OCI-LY7 (cell line): ENCODE measurements around the gene ZNF786. TPM values are rescaled to one million over a fixed set of nuclear protein-coding genes. Genes with fewer than 3 reads are reported as not detected.

Experiments
- BruUV-seq: library from RNA; stranded (reverse); fragments of 400-500 nt; replicated peaks from 2 replicates; lab custom pipeline; 2021; lab: Mats Ljungman, UMichigan
- CTCF ChIA-PET: fragments of 300-600 bp; sonication (Branson Sonifier 250); formaldehyde crosslinking; loops from one replicate; lab custom pipeline; 2022; ENCODE audit warnings: antibody characterized with exemption; ENCODE audit not compliant: unreplicated experiment; lab: Charles Lee
- POLR2A ChIA-PET: fragments of 300-600 bp; sonication (Branson Sonifier 250); formaldehyde crosslinking; loops from one replicate; lab custom pipeline; 2022; ENCODE audit warnings: antibody characterized with exemption; lab: Charles Lee
- DNase-seq: peaks from one replicate; pipeline ENCODE4 v3.0.0-alpha.2; 2015; ENCODE audit warnings: low spot score
- H2AFZ ChIP-seq: fragments of 200-600 bp; sonication (generic), shearing (Covaris generic); 2 replicates; pipeline ENCODE4 v1.6.1; 2014; ENCODE audit warnings: mild to moderate bottlenecking, antibody characterized with exemption, low read length, moderate library complexity
- H3K27ac ChIP-seq: fragments of 200-600 bp; sonication (generic); 2 replicates; pipeline ENCODE4 v1.5.1; 2014; ENCODE audit warnings: mixed run types, low read depth, mild to moderate bottlenecking, moderate library complexity, low read length, inconsistent platforms; ENCODE audit not compliant: poor library complexity, severe bottlenecking
- H3K36me3 ChIP-seq: fragments of 200-600 bp; sonication (generic); 2 replicates; pipeline ENCODE4 v1.6.1; 2014; ENCODE audit warnings: mild to moderate bottlenecking, antibody characterized with exemption, low read length, moderate library complexity, mixed read lengths; ENCODE audit not compliant: insufficient read depth
- H3K4me1 ChIP-seq: fragments of 200-600 bp; sonication (generic); 2 replicates; pipeline ENCODE4 v1.5.1; 2014; ENCODE audit warnings: mild to moderate bottlenecking, low read length; ENCODE audit not compliant: insufficient read depth, poor library complexity, severe bottlenecking
- H3K4me2 ChIP-seq: fragments of 200-600 bp; sonication (generic); 2 replicates; pipeline ENCODE4 v1.6.1; 2014; ENCODE audit warnings: mild to moderate bottlenecking, low read length
- H3K4me3 ChIP-seq: fragments of 200-600 bp; sonication (generic); 2 replicates; pipeline ENCODE4 v1.5.1; 2014; ENCODE audit warnings: mild to moderate bottlenecking, low read depth, low read length; ENCODE audit not compliant: poor library complexity, severe bottlenecking
- H3K79me2 ChIP-seq: fragments of 200-600 bp; sonication (generic); 2 replicates; pipeline ENCODE4 v1.6.1; 2016; ENCODE audit warnings: low read depth, mild to moderate bottlenecking, low read length, moderate library complexity, mixed read lengths; ENCODE audit not compliant: insufficient read depth
- H3K9me2 ChIP-seq: fragments of 200-600 bp; sonication (generic); 2 replicates; pipeline ENCODE4 v1.6.1; 2016; ENCODE audit warnings: mild to moderate bottlenecking, low read length, mixed read lengths; ENCODE audit not compliant: insufficient read depth
- H3K9me3 ChIP-seq: fragments of 200-600 bp; sonication (generic); 2 replicates; pipeline ENCODE4 v1.6.1; 2014; ENCODE audit warnings: mild to moderate bottlenecking, mixed run types, low read length, mixed read lengths
- H4K20me1 ChIP-seq: fragments of 200-600 bp; sonication (generic); 2 replicates; pipeline ENCODE4 v1.6.1; 2014; ENCODE audit warnings: mild to moderate bottlenecking, antibody characterized with exemption, low read length, moderate library complexity, mixed read lengths; ENCODE audit not compliant: insufficient read depth
- CTCF ChIP-seq: fragments of 200-600 bp; sonication (generic); conservative IDR thresholded peaks from 2 replicates; pipeline ENCODE4 v1.5.1; 2014; ENCODE audit warnings: mild to moderate bottlenecking, antibody characterized with exemption, low read length, moderate library complexity, mixed read lengths
- EZH2phosphoT487 ChIP-seq: fragments of 200-600 bp; sonication (generic); IDR thresholded peaks from 2 replicates; pipeline ENCODE4 v1.6.1; 2018; ENCODE audit warnings: low read depth, borderline replicate concordance, mild to moderate bottlenecking, mixed run types, antibody characterized with exemption, low read length, moderate library complexity, mixed read lengths
- intact Hi-C: fragments of 100-400 bp; cut with micrococcal nuclease; formaldehyde crosslinking; loops from one replicate; pipeline ENCODE4 v1.10.0; 2022; ENCODE audit not compliant: unreplicated experiment
- total RNA-seq, 2 experiments: library from RNA; depleted of rRNA in 1 of 2; stranded (reverse); fragments of >200 nt in 1 of 2; shearing (Covaris generic) in 1 of 2; gene quantifications; 2 replicates each; pipeline ENCODE4 v1.2.3, GENCODE V29; 2014 to 2022

ZNF786 gene
- total RNA-seq, 2 experiments from 2014 or later, result 5.1 to 7.7 TPM

GRCh38 chr7:149126662-149127266, 36.2 kb upstream of the ZNF786 start:
- intact Hi-C loops, result loop anchor here (1.0 to 2.0 kb wide), 6 partner anchors 21 to 334 kb away; partner anchors contain the start of genes PDIA4, ZNF398, ZNF777 and ZNF786
- POLR2A ChIA-PET, result interaction anchor here (0.6 to 2.7 kb wide), 6 partner anchors 17 to 254 kb away, joined by 3 to 15 read pairs (median 3); partner anchors contain the start of gene ZNF398
- H3K9me3 ChIP-seq, result peaks cover 17% of the 10 kb centered on the region
- TF ChIP-seq EZH2phosphoT487 (no peak), CTCF (no peak)
- H3K27ac ChIP-seq, result peak overlapping the region; percentile 70
- CTCF ChIA-PET, result interaction anchor here (1.5 kb wide), 1 partner anchor 20 kb away, joined by 12 read pairs; the partner anchor contains the start of gene ZNF398
- H4K20me1 ChIP-seq, result no peaks in the 10 kb centered on the region
- peak overlapping the region; percentile 75 for H2AFZ ChIP-seq
- no TSS peak for BruUV-seq
- H3K9me2 ChIP-seq, result no peaks in the 10 kb centered on the region
- H3K4me3 ChIP-seq, result peak overlapping the region; percentile 84
- peaks cover 26% of the 10 kb centered on the region for H3K36me3 ChIP-seq
- peaks cover 23% of the 10 kb centered on the region for H3K79me2 ChIP-seq
- DNase-seq, result peak; percentile 69
- H3K4me2 ChIP-seq, result peak overlapping the region; percentile 79
- H3K4me1 ChIP-seq, result peaks cover 13% of the 10 kb centered on the region

GRCh38 chr7:149125863-149126661, 35.5 kb upstream of the ZNF786 start, which contains the start of gene ZNF425:
Gene ZNF425, minus strand, starts transcription at chr7:149126324. Its CDS starts 111 bp downstream, at chr7:149126213.
- peak within 1 kb of the TSS; percentile 84 for H3K4me3 ChIP-seq
- POLR2A ChIA-PET, result interaction anchor here (0.7 to 2.7 kb wide), 8 partner anchors 9 to 254 kb away, joined by 3 to 15 read pairs (median 4); partner anchors contain the start of gene ZNF398

More at GRCh38 chr7:149125863-149126661, 35.5 kb upstream of the ZNF786 start, which contains the start of gene ZNF425:
- TF ChIP-seq CTCF, result peak; percentile 87
- TF ChIP-seq EZH2phosphoT487, result no peak
- peak within 1 kb of the TSS; percentile 75 for H2AFZ ChIP-seq
- CTCF ChIA-PET, result interaction anchor here (1.5 kb wide), 1 partner anchor 21 kb away, joined by 12 read pairs; the partner anchor contains the start of gene ZNF398
- peak within 1 kb of the TSS; percentile 94 for H3K4me2 ChIP-seq
- peaks cover 13% of the 10 kb centered on the region for H3K4me1 ChIP-seq
- peaks cover 10% of the 10 kb centered on the region for H3K9me3 ChIP-seq
- no peaks in the 10 kb centered on the region for H3K9me2 ChIP-seq
- BruUV-seq, result no TSS peak
- H3K27ac ChIP-seq, result peak within 1 kb of the TSS; percentile 70
- intact Hi-C loops, result loop anchor here (1.0 to 2.0 kb wide), 6 partner anchors 21 to 335 kb away; partner anchors contain the start of genes PDIA4, ZNF398, ZNF777 and ZNF786
- no peaks in the 10 kb centered on the region for H4K20me1 ChIP-seq
- H3K79me2 ChIP-seq, result peaks cover 23% of the 10 kb centered on the region
- peak; percentile 95 for DNase-seq
- H3K36me3 ChIP-seq, result peaks cover 19% of the 10 kb centered on the region
